Measurements from ENCODE around the gene ARHGEF33.

Gene ARHGEF33

GRCh38 chr2:38959938-38960608, 70.4 kb downstream of the ARHGEF33 start (continued):
- no peak for TF ChIP-seq ZNF366 (tag by site-specific recombination; conservative IDR thresholded peaks at IDR 0.05)
- TF ChIP-seq ZBTB44 (tag by site-specific recombination; IDR thresholded peaks at IDR 0.05): no peak

- H3K27ac ChIP-seq (ENCODE audit: extremely low read depth, low read depth, low read length): no peak overlapping the region
- no peak overlapping the region for H3K4me3 ChIP-seq (ENCODE audit: low read depth, low read length)
- CTCF ChIA-PET: interaction anchor here (1.3 to 1.4 kb wide), 3 partner anchors 10 to 13 kb away, joined by 3 to 11 read pairs (median 6); no protein-coding TSS in a partner anchor
These were observed 71.1 kb downstream of the ARHGEF33 start for GRCh38 chr2:38960609-38961320.

GRCh38 chr2:38966006-38966405, 76.3 kb downstream of the ARHGEF33 start:
- Histone ChIP-seq H3K4me3 (ENCODE audit: low read depth, low read length) (no peak overlapping the region), H3K9me3 (ENCODE audit: control insufficient read depth, insufficient read depth, low read depth, low read length) (no peaks in the 10 kb centered on the region), H3K36me3 (ENCODE audit: control insufficient read depth in 2 of 2, insufficient read depth in 1 of 2, low read length in 2 of 2) (no peaks in the 10 kb centered on the region), H3K4me1 (ENCODE audit: control insufficient read depth, insufficient read depth, low read length) (no peaks in the 10 kb centered on the region), H3K27ac (ENCODE audit: extremely low read depth, low read depth, low read length) (no peak overlapping the region)
- ChIA-PET CTCF (no interaction called here), POLR2A (no interaction called here)
- TF ChIP-seq, protein P1, sequence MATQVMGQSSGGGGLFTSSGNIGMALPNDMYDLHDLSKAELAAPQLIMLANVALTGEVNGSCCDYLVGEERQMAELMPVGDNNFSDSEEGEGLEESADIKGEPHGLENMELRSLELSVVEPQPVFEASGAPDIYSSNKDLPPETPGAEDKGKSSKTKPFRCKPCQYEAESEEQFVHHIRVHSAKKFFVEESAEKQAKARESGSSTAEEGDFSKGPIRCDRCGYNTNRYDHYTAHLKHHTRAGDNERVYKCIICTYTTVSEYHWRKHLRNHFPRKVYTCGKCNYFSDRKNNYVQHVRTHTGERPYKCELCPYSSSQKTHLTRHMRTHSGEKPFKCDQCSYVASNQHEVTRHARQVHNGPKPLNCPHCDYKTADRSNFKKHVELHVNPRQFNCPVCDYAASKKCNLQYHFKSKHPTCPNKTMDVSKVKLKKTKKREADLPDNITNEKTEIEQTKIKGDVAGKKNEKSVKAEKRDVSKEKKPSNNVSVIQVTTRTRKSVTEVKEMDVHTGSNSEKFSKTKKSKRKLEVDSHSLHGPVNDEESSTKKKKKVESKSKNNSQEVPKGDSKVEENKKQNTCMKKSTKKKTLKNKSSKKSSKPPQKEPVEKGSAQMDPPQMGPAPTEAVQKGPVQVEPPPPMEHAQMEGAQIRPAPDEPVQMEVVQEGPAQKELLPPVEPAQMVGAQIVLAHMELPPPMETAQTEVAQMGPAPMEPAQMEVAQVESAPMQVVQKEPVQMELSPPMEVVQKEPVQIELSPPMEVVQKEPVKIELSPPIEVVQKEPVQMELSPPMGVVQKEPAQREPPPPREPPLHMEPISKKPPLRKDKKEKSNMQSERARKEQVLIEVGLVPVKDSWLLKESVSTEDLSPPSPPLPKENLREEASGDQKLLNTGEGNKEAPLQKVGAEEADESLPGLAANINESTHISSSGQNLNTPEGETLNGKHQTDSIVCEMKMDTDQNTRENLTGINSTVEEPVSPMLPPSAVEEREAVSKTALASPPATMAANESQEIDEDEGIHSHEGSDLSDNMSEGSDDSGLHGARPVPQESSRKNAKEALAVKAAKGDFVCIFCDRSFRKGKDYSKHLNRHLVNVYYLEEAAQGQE (tag by site-specific recombination; IDR thresholded peaks at IDR 0.05): no peak
- TF ChIP-seq ZNF514 (tag by site-specific recombination; IDR thresholded peaks at IDR 0.05): no peak
- TF ChIP-seq ZNF48 (tag by site-specific recombination; IDR thresholded peaks at IDR 0.05): no peak
- no peak for TF ChIP-seq ZNF645 (tag by site-specific recombination; IDR thresholded peaks at IDR 0.05)
- no peak for TF ChIP-seq ZSCAN30 (tag by site-specific recombination; IDR thresholded peaks at IDR 0.05)
- TF ChIP-seq KLF8 (tag by site-specific recombination; IDR thresholded peaks at IDR 0.05): no peak
- TF ChIP-seq ZNF623 (tag by site-specific recombination; IDR thresholded peaks at IDR 0.05): no peak
- no peak for TF ChIP-seq ZBTB17 (tag by site-specific recombination; IDR thresholded peaks at IDR 0.05)
- TF ChIP-seq ZNF311 (tag by site-specific recombination; IDR thresholded peaks at IDR 0.05; ENCODE audit: borderline replicate concordance): no peak
- TF ChIP-seq OSR2 (tag by site-specific recombination; IDR thresholded peaks at IDR 0.05): no peak
- no peak for TF ChIP-seq ZNF76 (tag by site-specific recombination; IDR thresholded peaks at IDR 0.05; ENCODE audit: borderline replicate concordance, low read depth)

More at GRCh38 chr2:38960609-38961320, 71.1 kb downstream of the ARHGEF33 start:
- POLR2A ChIA-PET: no interaction called here
- Histone ChIP-seq H3K4me1 (ENCODE audit: control insufficient read depth, insufficient read depth, low read length) (no peaks in the 10 kb centered on the region), H3K36me3 (ENCODE audit: control insufficient read depth in 2 of 2, insufficient read depth in 1 of 2, low read length in 2 of 2) (no peaks in the 10 kb centered on the region), H3K9me3 (ENCODE audit: control insufficient read depth, insufficient read depth, low read depth, low read length) (no peaks in the 10 kb centered on the region)
- TF ChIP-seq ZNF843 (tag by site-specific recombination; IDR thresholded peaks at IDR 0.05): no peak
- TF ChIP-seq, protein P2, sequence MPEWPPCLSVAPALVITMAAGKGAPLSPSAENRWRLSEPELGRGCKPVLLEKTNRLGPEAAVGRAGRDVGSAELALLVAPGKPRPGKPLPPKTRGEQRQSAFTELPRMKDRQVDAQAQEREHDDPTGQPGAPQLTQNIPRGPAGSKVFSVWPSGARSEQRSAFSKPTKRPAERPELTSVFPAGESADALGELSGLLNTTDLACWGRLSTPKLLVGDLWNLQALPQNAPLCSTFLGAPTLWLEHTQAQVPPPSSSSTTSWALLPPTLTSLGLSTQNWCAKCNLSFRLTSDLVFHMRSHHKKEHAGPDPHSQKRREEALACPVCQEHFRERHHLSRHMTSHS (tag by site-specific recombination; IDR thresholded peaks at IDR 0.05): no peak
- no peak for TF ChIP-seq OVOL3 (tag by site-specific recombination; IDR thresholded peaks at IDR 0.05)
- no peak for TF ChIP-seq ZNF747 (tag by site-specific recombination; IDR thresholded peaks at IDR 0.05)
- TF ChIP-seq ZNF140 (tag by site-specific recombination; IDR thresholded peaks at IDR 0.05): no peak
- TF ChIP-seq ZNF529 (tag by site-specific recombination; IDR thresholded peaks at IDR 0.05; ENCODE audit: insufficient replicate concordance): no peak
- no peak for TF ChIP-seq ZBTB1 (tag by site-specific recombination; IDR thresholded peaks at IDR 0.05)
- TF ChIP-seq ZBTB10 (tag by site-specific recombination; IDR thresholded peaks at IDR 0.05): no peak
- TF ChIP-seq ZNF404 (tag by site-specific recombination; IDR thresholded peaks at IDR 0.05): no peak
